ENCODE results near the gene PPFIA1. TPM values are rescaled to one million over a fixed set of nuclear protein-coding genes. Genes with fewer than 3 reads are reported as not detected.

PPFIA1 gene
- polyA plus RNA-seq, 1 of the 3 experiments (the other 2 are of a cell fraction) = 37.4 TPM

DNA sequence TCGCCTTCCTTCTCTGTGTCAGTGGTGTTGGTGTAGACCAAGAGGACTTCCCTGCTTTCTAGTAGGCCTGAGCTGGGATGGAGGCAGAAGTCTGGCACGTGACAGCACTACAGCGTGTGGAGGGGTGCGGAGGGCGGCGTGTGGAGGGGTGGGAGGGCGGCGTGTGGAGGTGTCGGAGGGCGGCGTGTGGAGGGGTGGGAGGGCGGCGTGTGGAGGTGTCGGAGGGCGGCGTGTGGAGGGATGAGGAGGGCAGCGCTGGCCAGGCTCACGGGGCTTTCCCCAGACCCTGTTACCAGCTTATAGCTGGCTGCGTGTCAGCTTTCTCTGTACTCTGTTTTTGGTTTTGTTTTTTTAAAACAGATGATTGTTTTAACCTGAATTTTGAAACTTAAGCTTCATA lies 82.1 kb downstream of the PPFIA1 start:
- no peaks in the 10 kb centered on the region; the same call in 1 of the 2 replicates for H3K79me2 ChIP-seq (ENCODE audit: insufficient read depth)
- no peak for DNase-seq
- H3F3A ChIP-seq (replicated peaks; ENCODE audit: insufficient read depth) = peaks cover 6% of the 10 kb centered on the region
- no peak overlapping the region for H3K4me3 ChIP-seq (ENCODE audit: low read depth in 2 of 2, low read length in 1 of 2)
- ChIA-PET CTCF (no interaction called here), POLR2A (interaction anchor here (0.7 kb wide), 1 partner anchor 448 kb away, joined by 3 read pairs; no protein-coding TSS in a partner anchor)
- H3K9me3 ChIP-seq = no peaks in the 10 kb centered on the region
- no peak overlapping the region for H3K4me2 ChIP-seq
- WGBS (ENCODE audit: low lambda C conversion rate) = 98% methylated on average over 19 of the region's 19 CpGs
- no peaks in the 10 kb centered on the region for H3K4me1 ChIP-seq (ENCODE audit: control insufficient read depth in 1 of 2, insufficient read depth in 2 of 2, low read depth in 1 of 2, low read length in 1 of 2)
- no peaks in the 10 kb centered on the region for H3K27me3 ChIP-seq (ENCODE audit: insufficient read depth)
- H2AFZ ChIP-seq (ENCODE audit: low read depth) = no peak overlapping the region
- no peak overlapping the region for H3K27ac ChIP-seq (ENCODE audit: low read depth in 2 of 2, low read length in 1 of 2)
- H4K20me1 ChIP-seq (ENCODE audit: insufficient read depth) = no peaks in the 10 kb centered on the region
- TF ChIP-seq MAX (IDR thresholded peaks at IDR 0.05; ENCODE audit: low read depth) (no peak), FOXM1 (IDR thresholded peaks at IDR 0.05; ENCODE audit: low read depth) (no peak), RAD21 (IDR thresholded peaks at IDR 0.05; ENCODE audit: low read length) (no peak), EP300 (IDR thresholded peaks at IDR 0.05; ENCODE audit: borderline replicate concordance in 1 of 2, low read depth in 1 of 2, low read length in 1 of 2) (no peak), ELF1 (IDR thresholded peaks at IDR 0.05) (no peak), NRF1 (IDR thresholded peaks at IDR 0.05; ENCODE audit: low read depth, low read length) (no peak), TAF1 (IDR thresholded peaks at IDR 0.05; ENCODE audit: borderline replicate concordance, low read depth, low read length) (no peak), TEAD4 (IDR thresholded peaks at IDR 0.05; ENCODE audit: borderline replicate concordance, insufficient read depth) (no peak)
- TF ChIP-seq, protein P1, sequence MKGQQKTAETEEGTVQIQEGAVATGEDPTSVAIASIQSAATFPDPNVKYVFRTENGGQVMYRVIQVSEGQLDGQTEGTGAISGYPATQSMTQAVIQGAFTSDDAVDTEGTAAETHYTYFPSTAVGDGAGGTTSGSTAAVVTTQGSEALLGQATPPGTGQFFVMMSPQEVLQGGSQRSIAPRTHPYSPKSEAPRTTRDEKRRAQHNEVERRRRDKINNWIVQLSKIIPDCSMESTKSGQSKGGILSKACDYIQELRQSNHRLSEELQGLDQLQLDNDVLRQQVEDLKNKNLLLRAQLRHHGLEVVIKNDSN (IDR thresholded peaks at IDR 0.05; ENCODE audit: borderline replicate concordance, low read depth) = no peak
- peaks cover 39 to 73% of the 10 kb centered on the region in 2 experiments for H3K36me3 ChIP-seq (replicated peaks in 1 of 2; ENCODE audit: control insufficient read depth in 1 of 2, insufficient read depth in 2 of 2, low read length in 1 of 2)
- no peak overlapping the region for H3K9ac ChIP-seq
- no peaks in the 10 kb centered on the region for H3K9me2 ChIP-seq

GRCh38 chr11:70353329-70353728 lies 82.8 kb downstream of the PPFIA1 start:
- Histone ChIP-seq H3K36me3 (replicated peaks in 1 of 2; ENCODE audit: control insufficient read depth in 1 of 2, insufficient read depth in 2 of 2, low read length in 1 of 2) (peaks cover 36 to 72% of the 10 kb centered on the region in 2 experiments), H2AFZ (ENCODE audit: low read depth) (no peak overlapping the region), H3K9me3 (no peaks in the 10 kb centered on the region), H3K27me3 (ENCODE audit: insufficient read depth) (no peaks in the 10 kb centered on the region), H3K27ac (ENCODE audit: low read depth in 2 of 2, low read length in 1 of 2) (no peak overlapping the region), H3K9ac (no peak overlapping the region), H3F3A (replicated peaks; ENCODE audit: insufficient read depth) (peaks cover 6% of the 10 kb centered on the region), H3K9me2 (no peaks in the 10 kb centered on the region), H3K4me1 (ENCODE audit: control insufficient read depth in 1 of 2, insufficient read depth in 2 of 2, low read depth in 1 of 2, low read length in 1 of 2) (no peaks in the 10 kb centered on the region), H3K79me2 (ENCODE audit: insufficient read depth) (no peaks in the 10 kb centered on the region; the same call in 1 of the 2 replicates), H4K20me1 (ENCODE audit: insufficient read depth) (no peaks in the 10 kb centered on the region), H3K4me3 (ENCODE audit: low read depth in 2 of 2, low read length in 1 of 2) (no peak overlapping the region), H3K4me2 (no peak overlapping the region)
- CTCF ChIA-PET = no interaction called here
- DNase-seq = no peak
- POLR2A ChIA-PET = no interaction called here
- whole genome bisulfite sequencing (ENCODE audit: low lambda C conversion rate) = 84% methylated on average over 2 of the region's 2 CpGs
- TF ChIP-seq TCF12 (IDR thresholded peaks at IDR 0.05) (no peak), RFX5 (IDR thresholded peaks at IDR 0.05; ENCODE audit: low read length) (no peak), SIN3A (IDR thresholded peaks at IDR 0.05; ENCODE audit: borderline replicate concordance, low read depth, low read length) (no peak), FOXJ3 (CRISPR knock-in tag; IDR thresholded peaks at IDR 0.05) (no peak), CTCF (IDR thresholded peaks at IDR 0.05) (no peak), GABPA (IDR thresholded peaks at IDR 0.05; ENCODE audit: low read depth) (no peak), FOSL2 (IDR thresholded peaks at IDR 0.05; ENCODE audit: borderline replicate concordance, low read depth) (no peak), EP300 (IDR thresholded peaks at IDR 0.05; ENCODE audit: borderline replicate concordance in 1 of 2, low read depth in 1 of 2, low read length in 1 of 2) (no peak), IRF3 (IDR thresholded peaks at IDR 0.05; ENCODE audit: low read depth, low read length) (no peak), CHD2 (IDR thresholded peaks at IDR 0.05; ENCODE audit: low read length, partially characterized antibody) (no peak), REST (IDR thresholded peaks at IDR 0.05; ENCODE audit: low read depth, low read length) (no peak), ELF1 (IDR thresholded peaks at IDR 0.05) (no peak)
- TF ChIP-seq, protein P2, sequence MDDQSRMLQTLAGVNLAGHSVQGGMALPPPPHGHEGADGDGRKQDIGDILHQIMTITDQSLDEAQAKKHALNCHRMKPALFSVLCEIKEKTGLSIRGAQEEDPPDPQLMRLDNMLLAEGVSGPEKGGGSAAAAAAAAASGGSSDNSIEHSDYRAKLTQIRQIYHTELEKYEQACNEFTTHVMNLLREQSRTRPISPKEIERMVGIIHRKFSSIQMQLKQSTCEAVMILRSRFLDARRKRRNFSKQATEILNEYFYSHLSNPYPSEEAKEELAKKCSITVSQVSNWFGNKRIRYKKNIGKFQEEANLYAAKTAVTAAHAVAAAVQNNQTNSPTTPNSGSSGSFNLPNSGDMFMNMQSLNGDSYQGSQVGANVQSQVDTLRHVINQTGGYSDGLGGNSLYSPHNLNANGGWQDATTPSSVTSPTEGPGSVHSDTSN (IDR thresholded peaks at IDR 0.05) = no peak
